Keratinocyte (primary cell): Measurements from ENCODE around the gene CCNDBP1. TPM values are rescaled to one million over a fixed set of nuclear protein-coding genes. Genes with fewer than 3 reads are reported as not detected.
"Not testable (repeated sequence)": the region's sequence is repeated elsewhere in the genome, so short reads cannot be mapped to it uniquely, and the experiment has no call there.

Experiments used
- DNase-seq: peaks from one replicate; pipeline ENCODE4 v3.0.0-alpha.2; 2011; ENCODE audit warnings: low read depth, missing footprints, low spot score
- FAIRE-seq: peaks from 2 replicates; lab custom pipeline; 2011; peaks lifted over from hg19 to GRCh38; lab: Jason Lieb, UNC
- H2AFZ ChIP-seq: 2 replicates; pipeline ENCODE4 v1.6.0; 2012; ENCODE audit warnings: low read length, control low read depth, inconsistent platforms; ENCODE audit not compliant: control insufficient read depth
- H3K27ac ChIP-seq: 2 replicates; pipeline ENCODE4 v1.5.1; 2011; ENCODE audit warnings: low read length; ENCODE audit not compliant: control insufficient read depth, insufficient read depth
- H3K27me3 ChIP-seq: 3 replicates; pipeline ENCODE4 v1.6.0; 2011; ENCODE audit warnings: low read length; ENCODE audit not compliant: control insufficient read depth, insufficient read depth; ENCODE audit errors: extremely low read depth
- H3K36me3 ChIP-seq, 2 experiments: 2 replicates in 1 of 2; 3 replicates in 1 of 2; pipeline ENCODE4 v1.5.1; 2011; ENCODE audit warnings: low read length in 2 of 2, mild to moderate bottlenecking in 1 of 2; ENCODE audit not compliant: control insufficient read depth in 2 of 2, insufficient read depth in 2 of 2; ENCODE audit errors: extremely low read depth in 1 of 2
- H3K4me1 ChIP-seq: 3 replicates; pipeline ENCODE4 v1.5.1; 2011; ENCODE audit warnings: low read length; ENCODE audit not compliant: control insufficient read depth, insufficient read depth; ENCODE audit errors: extremely low read depth
- H3K4me2 ChIP-seq: 3 replicates; pipeline ENCODE4 v1.6.0; 2011; ENCODE audit warnings: low read depth, low read length; ENCODE audit not compliant: control insufficient read depth, insufficient read depth; ENCODE audit errors: extremely low read depth
- H3K4me3 ChIP-seq, 3 experiments: fragments of 200-600 bp in 1 of 3; sonication (generic) in 1 of 3; 2 replicates in 2 of 3; 3 replicates in 1 of 3; pipeline ENCODE4 v1.5.1; 2011 to 2016; ENCODE audit warnings: low read length in 3 of 3, mild to moderate bottlenecking in 3 of 3, control low read depth in 2 of 3, inconsistent platforms in 1 of 3, low read depth in 1 of 3, mixed read lengths in 1 of 3, mixed run types in 1 of 3, moderate library complexity in 1 of 3; ENCODE audit not compliant: control insufficient read depth in 2 of 3, insufficient read depth in 2 of 3; ENCODE audit errors: extremely low read depth in 1 of 3
- H3K79me2 ChIP-seq: 2 replicates; pipeline ENCODE4 v1.6.0; 2012; ENCODE audit warnings: low read length; ENCODE audit not compliant: control insufficient read depth, insufficient read depth
- H3K9ac ChIP-seq: 3 replicates; pipeline ENCODE4 v1.6.0; 2011; ENCODE audit warnings: low read length; ENCODE audit not compliant: control insufficient read depth, insufficient read depth; ENCODE audit errors: extremely low read depth
- H3K9me1 ChIP-seq: 3 replicates; pipeline ENCODE4 v1.6.0; 2011; ENCODE audit warnings: low read length; ENCODE audit not compliant: control insufficient read depth, insufficient read depth; ENCODE audit errors: extremely low read depth
- H3K9me3 ChIP-seq: 2 replicates; pipeline ENCODE4 v1.5.1; 2012; ENCODE audit warnings: low read depth, low read length; ENCODE audit not compliant: control insufficient read depth
- H4K20me1 ChIP-seq: 3 replicates; pipeline ENCODE4 v1.6.0; 2011; ENCODE audit warnings: low read length; ENCODE audit not compliant: control insufficient read depth, insufficient read depth; ENCODE audit errors: extremely low read depth
- EZH2 ChIP-seq: IDR thresholded peaks from one replicate; pipeline ENCODE4 v1.6.1; 2012; ENCODE audit warnings: inconsistent platforms, mild to moderate bottlenecking, low read length, moderate library complexity
- dilution Hi-C: fragments of 300-500 bp; cut with MboI; formaldehyde crosslinking; loops from one replicate; pipeline ENCODE4 v1.7.0; 2020; ENCODE audit warnings: low sequenced_read_pairs; ENCODE audit not compliant: extremely low pct_ligation_motif_present
- polyA plus RNA-seq, 5 experiments: library from polyadenylated mRNA; depleted of rRNA in 3 of 5; stranded (reverse) in 3 of 5; stranded (forward) in 1 of 5; unstranded in 1 of 5; fragments of >200 nt; gene quantifications; 1 replicate in 1 of 5; 2 replicates in 3 of 5; 3 replicates in 1 of 5; pipeline versions ENCODE4 v1.2.1 to v1.2.3, GENCODE V29; 2011 to 2012; ENCODE audit warnings: missing spikeins in 2 of 5, low read depth in 1 of 5, low replicate concordance in 1 of 5
- TF ChIP-seq, protein P1 (sequence below), 3 experiments: IDR thresholded peaks in 1 of 3; conservative IDR thresholded peaks in 1 of 3; optimal IDR thresholded peaks in 1 of 3; 2 replicates in 2 of 3; 3 replicates in 1 of 3; pipeline versions ENCODE3 to v1.5.1; 2011; ENCODE audit warnings: low read length in 3 of 3, mild to moderate bottlenecking in 3 of 3, moderate library complexity in 2 of 3, control low read depth in 1 of 3, inconsistent platforms in 1 of 3; ENCODE audit not compliant: insufficient read depth in 2 of 3; ENCODE audit errors: extremely low read depth in 1 of 3

The CCNDBP1 gene
- polyA plus RNA-seq, 1 donor (not counting 4 experiments of a cell fraction or from before 2014, with no cell fraction given), result 53.5 TPM

DNA sequence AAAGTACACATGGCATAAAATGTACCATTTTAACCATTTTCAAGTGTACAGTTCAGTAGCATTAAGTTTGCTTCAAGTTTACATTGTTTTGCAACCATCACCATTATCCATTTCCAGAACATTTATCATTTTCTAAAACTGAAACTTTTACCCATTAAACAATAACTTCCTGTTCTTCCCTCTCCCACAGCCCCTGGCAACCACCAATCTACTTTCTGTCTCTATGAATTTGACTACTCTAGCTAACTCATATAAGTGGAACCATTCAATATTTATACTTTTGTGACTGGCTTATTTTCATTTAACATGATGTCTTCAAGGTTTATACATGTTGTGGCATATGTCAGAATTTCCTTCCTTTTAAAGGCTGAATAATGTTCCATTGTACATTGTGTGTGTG lies 31.9 kb upstream of the CCNDBP1 start:
- no peak for FAIRE-seq

DNA sequence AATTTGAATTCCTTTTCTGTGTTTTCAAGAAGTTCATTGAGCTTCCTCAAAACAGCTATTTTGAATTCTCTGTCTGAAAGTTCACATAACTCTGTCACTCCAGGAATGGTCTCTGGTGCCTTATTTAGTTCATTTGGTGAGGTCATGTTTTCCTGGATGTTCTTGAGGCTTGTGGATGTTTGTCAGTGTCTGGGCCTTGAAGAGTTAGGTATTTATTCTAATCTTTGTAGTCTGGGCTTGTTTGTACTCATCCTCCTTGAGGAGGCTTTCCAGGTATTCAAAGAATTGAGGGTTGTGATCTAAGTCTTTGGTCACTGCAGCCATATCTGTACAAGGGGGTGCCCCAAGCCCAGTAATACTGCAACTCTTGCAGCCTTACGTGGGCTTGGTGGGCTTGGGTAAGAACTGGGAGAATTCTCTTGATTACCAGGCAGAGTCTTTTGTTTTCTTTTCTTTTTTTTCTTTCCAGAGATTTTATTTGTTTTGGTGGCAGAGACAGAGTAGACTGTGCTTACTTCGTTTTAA lies 19.3 kb upstream of the CCNDBP1 start:
- Histone ChIP-seq H3K4me1 (peaks cover 17% of the 10 kb centered on the region), H3K27me3 (no peaks in the 10 kb centered on the region), H3K9me1 (no peaks in the 10 kb centered on the region), H3K4me2 (no peak overlapping the region), H3K27ac (no peak overlapping the region), H3K79me2 (no peaks in the 10 kb centered on the region), H3K36me3 (no peaks in the 10 kb centered on the region), H3K9ac (no peak overlapping the region), H3K9me3 (no peaks in the 10 kb centered on the region), H4K20me1 (no peaks in the 10 kb centered on the region), H2AFZ (no peak overlapping the region), H3K4me3 (no peak overlapping the region)
- dilution Hi-C loops, result no loop called here
- FAIRE-seq (peak; percentile 39), DNase-seq (peak; percentile 35)
- TF ChIP-seq EZH2, result no peak
- TF ChIP-seq, protein P1, sequence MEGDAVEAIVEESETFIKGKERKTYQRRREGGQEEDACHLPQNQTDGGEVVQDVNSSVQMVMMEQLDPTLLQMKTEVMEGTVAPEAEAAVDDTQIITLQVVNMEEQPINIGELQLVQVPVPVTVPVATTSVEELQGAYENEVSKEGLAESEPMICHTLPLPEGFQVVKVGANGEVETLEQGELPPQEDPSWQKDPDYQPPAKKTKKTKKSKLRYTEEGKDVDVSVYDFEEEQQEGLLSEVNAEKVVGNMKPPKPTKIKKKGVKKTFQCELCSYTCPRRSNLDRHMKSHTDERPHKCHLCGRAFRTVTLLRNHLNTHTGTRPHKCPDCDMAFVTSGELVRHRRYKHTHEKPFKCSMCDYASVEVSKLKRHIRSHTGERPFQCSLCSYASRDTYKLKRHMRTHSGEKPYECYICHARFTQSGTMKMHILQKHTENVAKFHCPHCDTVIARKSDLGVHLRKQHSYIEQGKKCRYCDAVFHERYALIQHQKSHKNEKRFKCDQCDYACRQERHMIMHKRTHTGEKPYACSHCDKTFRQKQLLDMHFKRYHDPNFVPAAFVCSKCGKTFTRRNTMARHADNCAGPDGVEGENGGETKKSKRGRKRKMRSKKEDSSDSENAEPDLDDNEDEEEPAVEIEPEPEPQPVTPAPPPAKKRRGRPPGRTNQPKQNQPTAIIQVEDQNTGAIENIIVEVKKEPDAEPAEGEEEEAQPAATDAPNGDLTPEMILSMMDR (optimal IDR thresholded peaks at IDR 0.05 in 1 of 3, IDR thresholded peaks at IDR 0.05 in 1 of 3, conservative IDR thresholded peaks at IDR 0.05 in 1 of 3; ENCODE audit: extremely low read depth in 1 of 3, insufficient read depth in 2 of 3, low read length in 3 of 3), result no peak

More for the DNA sequence above, 31.9 kb upstream of the CCNDBP1 start:
- Histone ChIP-seq H3K9me3 (no peaks in the 10 kb centered on the region), H3K9ac (no peak overlapping the region), H3K27ac (no peak overlapping the region), H4K20me1 (no peaks in the 10 kb centered on the region), H3K4me2 (no peak overlapping the region), H3K79me2 (no peaks in the 10 kb centered on the region), H3K9me1 (no peaks in the 10 kb centered on the region), H3K4me1 (peaks cover 7% of the 10 kb centered on the region), H2AFZ (no peak overlapping the region), H3K27me3 (no peaks in the 10 kb centered on the region), H3K36me3 (no peaks in the 10 kb centered on the region), H3K4me3 (no peak overlapping the region)
- no peak for TF ChIP-seq EZH2
- TF ChIP-seq, protein P1 (optimal IDR thresholded peaks at IDR 0.05 in 1 of 3, IDR thresholded peaks at IDR 0.05 in 1 of 3, conservative IDR thresholded peaks at IDR 0.05 in 1 of 3; ENCODE audit: extremely low read depth in 1 of 3, insufficient read depth in 2 of 3, low read length in 3 of 3), result no peak
- dilution Hi-C loops, result no loop called here
- DNase-seq, result no peak

DNA sequence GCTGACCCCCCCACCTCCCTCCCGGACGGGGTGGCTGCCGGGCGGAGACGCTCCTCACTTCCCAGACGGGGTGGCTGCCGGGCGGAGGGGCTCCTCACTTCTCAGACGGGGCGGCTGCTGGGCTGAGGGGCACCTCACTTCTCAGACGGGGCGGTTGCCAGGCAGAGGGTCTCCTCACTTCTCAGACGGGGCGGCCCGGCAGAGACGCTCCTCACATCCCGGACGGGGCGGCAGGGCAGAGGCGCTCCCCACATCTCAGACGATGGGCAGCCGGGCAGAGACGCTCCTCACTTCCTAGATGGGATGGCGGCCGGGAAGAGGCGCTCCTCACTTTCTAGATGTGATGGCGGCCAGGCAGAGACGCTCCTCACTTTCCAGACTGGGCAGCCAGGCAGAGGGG lies 17.9 kb upstream of the CCNDBP1 start:
- DNase-seq, H3K79me2 ChIP-seq, H2AFZ ChIP-seq, FAIRE-seq, H3K27me3 ChIP-seq, H3K36me3 ChIP-seq, H3K9me3 ChIP-seq, H3K4me2 ChIP-seq, H3K9me1 ChIP-seq, H3K9ac ChIP-seq, dilution Hi-C loops, H4K20me1 ChIP-seq, H3K4me3 ChIP-seq, H3K27ac ChIP-seq: not testable (repeated sequence)
- H3K4me1 ChIP-seq, result peaks cover 17% of the 10 kb centered on the region
